ENCODE data around the gene POTED.
"Not testable (repeated sequence)": the region's sequence is repeated elsewhere in the genome, so short reads cannot be mapped to it uniquely, and the experiment has no call there.

The POTED gene

GRCh38 chr21:13609477-13609876 lies at the start of gene POTED:
POTED (plus strand) TSS chr21:13609777; CDS start chr21:13610229, 452 bp downstream.
- DNase-seq: not testable (repeated sequence)

DNA sequence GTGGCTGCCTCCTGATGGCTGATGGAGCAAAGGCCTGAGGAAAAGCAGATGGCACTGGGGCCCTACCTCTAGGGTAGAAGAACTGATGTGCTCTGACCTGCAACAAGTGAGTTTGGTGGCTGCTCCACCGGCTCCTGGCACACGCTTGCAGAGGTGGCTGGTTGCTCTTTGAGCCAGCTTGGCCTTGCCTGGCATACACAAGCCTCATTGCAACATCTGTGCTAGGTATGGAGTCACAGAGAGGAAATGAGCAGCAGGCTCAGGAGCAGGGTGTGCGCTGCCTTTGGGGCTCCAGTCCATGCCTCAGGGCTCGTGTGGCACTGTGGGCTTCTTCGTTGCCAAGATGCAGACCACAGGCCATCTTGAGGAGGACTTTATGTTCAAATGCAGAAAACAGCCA lies 40.5 kb downstream of the POTED start:
- not testable (repeated sequence) for DNase-seq

DNA sequence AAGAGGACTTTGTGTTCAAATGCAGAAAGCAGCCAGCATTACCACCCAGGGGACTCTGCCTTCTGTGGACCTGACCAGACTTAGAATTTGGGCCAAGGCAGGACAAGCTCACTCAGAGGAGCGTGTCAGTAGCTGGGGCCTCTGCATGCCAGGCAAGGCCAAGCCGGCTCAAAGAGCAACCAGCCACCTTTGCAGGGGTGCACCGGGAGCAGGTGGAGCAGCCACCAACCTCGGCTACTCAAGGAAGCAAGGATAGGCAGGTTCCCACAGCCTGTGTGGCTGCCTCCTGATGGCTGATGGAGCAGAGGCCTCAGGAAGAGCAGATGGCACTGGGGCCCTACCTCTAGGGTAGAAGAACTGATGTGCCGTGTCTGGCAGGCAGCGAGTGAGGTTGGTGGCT lies 42.2 kb downstream of the POTED start:
- DNase-seq: not testable (repeated sequence)
